ENCODE data around the gene NBPF1.
"Not testable (repeated sequence)": the region's sequence is repeated elsewhere in the genome, so short reads cannot be mapped to it uniquely, and the experiment has no call there.

NBPF1 gene

GRCh38 chr1:16540421-16540893, 72.9 kb downstream of the NBPF1 start:
- peak in 1 of 2 donors; percentile 13 for DNase-seq

- not testable (repeated sequence) for DNase-seq
These were observed 75.8 kb downstream of the NBPF1 start for GRCh38 chr1:16537528-16537927.

- DNase-seq, result not testable (repeated sequence)
These were observed 76.6 kb downstream of the NBPF1 start for GRCh38 chr1:16536796-16537195.

- DNase-seq, result not testable (repeated sequence)
These were observed 77.5 kb downstream of the NBPF1 start for GRCh38 chr1:16535898-16536297.

- DNase-seq, result not testable (repeated sequence)
These were observed 77.9 kb downstream of the NBPF1 start for GRCh38 chr1:16535487-16535886.

GRCh38 chr1:16534829-16535456, 78.4 kb downstream of the NBPF1 start:
- DNase-seq, result not testable (repeated sequence)

GRCh38 chr1:16534239-16534828, 79.0 kb downstream of the NBPF1 start:
- not testable (repeated sequence) for DNase-seq

GRCh38 chr1:16532235-16532991, 81.0 kb downstream of the NBPF1 start:
- DNase-seq, result not testable (repeated sequence)

- not testable (repeated sequence) for DNase-seq
These were observed 85.0 kb downstream of the NBPF1 start for GRCh38 chr1:16528338-16528737.

- DNase-seq, result not testable (repeated sequence)
These were observed 87.6 kb downstream of the NBPF1 start for GRCh38 chr1:16525769-16526168.

GRCh38 chr1:16521679-16522078, 91.7 kb downstream of the NBPF1 start:
- DNase-seq, result not testable (repeated sequence)

- no peak for DNase-seq
These were observed 92.1 kb downstream of the NBPF1 start for GRCh38 chr1:16521288-16521583.

GRCh38 chr1:16520435-16521287, 92.7 kb downstream of the NBPF1 start:
- DNase-seq, result not testable (repeated sequence)

GRCh38 chr1:16519255-16519951, 94.0 kb downstream of the NBPF1 start:
- not testable (repeated sequence) for DNase-seq

- DNase-seq, result not testable (repeated sequence)
These were observed 94.5 kb downstream of the NBPF1 start for GRCh38 chr1:16518913-16519254.

- DNase-seq, result not testable (repeated sequence)
These were observed 96.5 kb downstream of the NBPF1 start for GRCh38 chr1:16516694-16517410.

- DNase-seq, result peak; percentile 42 to 78
These were observed 99.0 kb downstream of the NBPF1 start, which contains the start of gene RNU1-1 for GRCh38 chr1:16514107-16515055. Gene RNU1-1 (minus strand): TSS chr1:16514285.

- peak; percentile 75 to 95 for DNase-seq
These were observed 99.8 kb downstream of the NBPF1 start for GRCh38 chr1:16513412-16514106.

GRCh38 chr1:16512624-16513411, 100.5 kb downstream of the NBPF1 start:
- not testable (repeated sequence) for DNase-seq

Measured in inflammatory macrophage treated with lipopolysaccharide for 1 hour (primary cell).